CD4-positive, alpha-beta T cell treated with Interleukin-15 for 4 hours (primary cell): ENCODE measurements around the gene PDZRN4.
"Not testable (repeated sequence)": the region's sequence is repeated elsewhere in the genome, so short reads cannot be mapped to it uniquely, and the experiment has no call there.

Experiments
- DNase-seq: peaks from one replicate; pipeline ENCODE4 v3.0.0-alpha.2; 2020; ENCODE audit warnings: low spot score

Gene PDZRN4

DNA sequence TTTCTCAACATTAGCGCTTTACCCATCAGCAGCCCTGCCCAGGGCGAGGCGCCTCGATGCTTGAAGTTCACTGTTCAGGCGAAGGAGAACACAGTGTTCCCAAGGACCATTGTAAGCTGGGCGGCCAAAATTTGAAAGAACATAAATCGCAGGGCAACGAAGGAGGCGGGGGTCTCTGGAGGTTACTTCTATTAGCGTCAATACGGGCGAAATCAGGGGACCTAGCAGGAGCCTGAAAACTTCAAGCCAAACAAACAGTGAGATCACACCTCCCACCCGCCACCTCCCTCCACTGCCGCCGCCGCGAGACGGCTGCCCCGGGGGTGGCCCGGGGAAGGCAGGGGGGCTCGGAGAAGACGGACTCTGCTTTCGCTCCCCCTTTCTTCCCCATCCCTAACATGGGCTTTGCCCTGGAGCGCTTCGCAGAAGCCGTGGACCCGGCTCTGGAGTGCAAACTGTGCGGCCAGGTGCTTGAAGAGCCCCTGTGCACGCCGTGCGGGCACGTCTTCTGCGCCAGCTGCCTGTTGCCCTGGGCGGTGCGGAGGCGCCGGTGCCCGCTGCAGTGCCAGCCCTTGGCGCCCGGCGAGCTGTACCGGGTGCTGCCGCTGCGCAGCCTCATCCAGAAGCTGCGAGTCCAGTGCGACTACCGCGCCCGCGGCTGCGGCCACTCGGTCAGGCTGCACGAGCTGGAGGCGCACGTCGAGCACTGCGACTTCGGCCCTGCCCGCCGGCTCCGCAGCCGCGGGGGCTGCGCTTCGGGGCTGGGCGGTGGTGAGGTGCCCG is at the start of gene PDZRN4:
TSS of gene PDZRN4 (plus strand) at position 263 of the 783 bp plus-strand sequence.
- no peak for DNase-seq

DNA sequence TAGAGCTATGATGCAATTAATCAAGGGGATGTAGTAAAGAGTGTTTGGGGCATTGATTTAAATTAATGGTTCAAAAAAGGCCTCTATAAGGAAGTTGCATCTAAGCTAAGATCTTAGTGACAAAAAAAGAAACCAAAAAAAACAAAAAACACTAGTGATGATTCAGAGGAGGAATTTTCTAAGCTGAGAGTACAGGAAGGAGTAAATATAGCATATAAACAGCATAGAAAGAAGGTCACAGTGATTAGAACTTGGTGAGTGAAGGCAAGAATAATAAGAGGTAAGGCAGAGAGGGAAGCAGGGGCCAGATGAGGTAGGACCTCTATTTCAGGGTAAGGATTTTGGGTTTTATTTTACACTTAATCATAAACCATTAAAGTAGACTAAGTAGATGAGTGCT is 48.0 kb upstream of the PDZRN4 start:
- DNase-seq = no peak

DNA sequence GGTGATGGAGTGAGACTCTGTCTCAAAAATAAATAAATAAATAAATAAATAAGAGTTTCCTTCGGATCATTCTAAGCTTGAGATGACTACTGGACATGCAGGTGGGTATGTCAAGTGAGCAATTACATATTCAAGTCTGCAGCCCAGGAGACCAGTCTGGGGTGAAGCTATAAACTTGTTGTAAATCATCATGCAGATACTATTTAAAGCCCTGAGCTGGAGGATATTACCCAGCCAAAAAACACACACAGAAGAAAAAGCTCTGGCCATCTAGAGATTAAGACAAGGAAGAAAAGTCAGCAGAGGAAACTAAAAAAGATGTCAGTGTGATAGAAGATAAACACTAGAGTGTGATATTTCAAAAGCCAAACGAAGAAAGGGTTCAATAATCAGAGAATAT is 47.0 kb upstream of the PDZRN4 start:
- DNase-seq = no peak

DNA sequence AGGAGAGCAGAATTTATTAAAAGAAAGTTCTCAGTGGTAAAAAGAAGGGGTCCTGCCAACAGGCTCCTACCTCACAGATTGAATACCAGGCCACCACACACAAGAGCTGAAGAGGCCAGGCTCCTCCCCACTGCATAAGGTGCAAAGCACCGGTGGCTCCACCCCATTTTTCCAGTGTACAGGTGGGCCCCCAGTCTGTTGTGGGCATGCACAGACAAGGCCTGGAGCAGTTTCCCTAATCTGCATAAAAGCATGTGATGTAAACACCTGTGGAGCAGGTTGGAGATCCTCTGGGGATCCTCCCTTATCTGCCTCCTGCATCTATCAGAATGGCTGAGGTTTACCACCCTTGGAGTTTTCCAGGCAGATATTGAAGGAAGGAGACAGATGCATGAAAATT is 45.7 kb upstream of the PDZRN4 start:
- DNase-seq = no peak

DNA sequence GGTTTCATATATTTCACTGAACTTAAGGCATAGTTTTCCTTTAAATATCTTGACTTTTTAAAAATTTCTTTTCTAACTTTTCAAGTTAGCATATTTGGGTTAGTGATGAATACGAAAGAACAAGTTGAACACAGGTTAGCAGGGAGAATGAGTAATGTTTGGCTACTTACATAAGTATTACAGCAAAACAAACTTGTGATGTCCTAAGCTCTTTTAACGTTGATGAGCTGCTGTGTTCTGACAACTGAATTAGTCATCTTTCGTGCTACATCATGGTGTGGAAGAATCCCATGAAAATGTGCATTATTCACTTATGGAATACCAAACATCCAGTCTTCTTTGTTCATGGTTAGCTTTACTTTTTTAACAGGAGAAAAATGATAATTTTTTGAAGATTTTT is 36.3 kb upstream of the PDZRN4 start:
- no peak for DNase-seq

DNA sequence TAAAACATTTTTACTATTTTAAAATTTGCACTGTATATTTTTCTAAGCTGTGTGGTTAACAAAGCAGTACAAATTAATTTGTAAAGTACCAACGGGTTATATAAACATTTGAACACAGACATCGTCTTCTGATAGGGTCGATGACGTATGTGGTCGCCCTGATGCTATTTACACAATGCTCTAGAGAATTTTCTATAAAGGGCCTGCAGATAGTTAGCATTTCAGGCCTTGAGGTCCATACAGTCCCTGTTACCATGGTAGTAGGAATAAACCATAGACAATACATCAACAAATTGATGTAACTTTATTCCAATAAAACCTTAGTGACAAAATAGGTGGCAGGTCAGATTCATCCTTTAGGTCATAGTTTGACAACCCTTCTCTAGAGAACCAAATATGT is 25.7 kb upstream of the PDZRN4 start:
- no peak for DNase-seq

DNA sequence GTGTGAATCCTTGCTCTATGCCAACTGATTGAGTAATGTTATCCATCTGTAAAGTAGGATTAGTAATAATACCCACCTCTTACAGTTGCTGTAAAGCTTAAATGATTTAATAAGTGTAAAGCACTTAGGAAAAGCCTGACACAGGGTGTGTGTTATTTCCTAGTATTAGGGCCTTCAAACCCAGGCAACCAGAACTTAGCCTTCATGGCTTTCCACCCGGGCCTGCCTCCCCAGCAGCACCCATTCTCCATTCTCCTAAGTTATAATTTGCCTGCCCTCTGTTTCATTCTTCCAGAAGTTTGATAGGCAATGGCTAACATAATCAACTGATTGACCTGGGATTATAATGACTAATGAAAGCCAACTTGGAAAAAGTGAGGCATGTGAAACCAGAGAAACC is 20.4 kb upstream of the PDZRN4 start:
- no peak for DNase-seq

DNA sequence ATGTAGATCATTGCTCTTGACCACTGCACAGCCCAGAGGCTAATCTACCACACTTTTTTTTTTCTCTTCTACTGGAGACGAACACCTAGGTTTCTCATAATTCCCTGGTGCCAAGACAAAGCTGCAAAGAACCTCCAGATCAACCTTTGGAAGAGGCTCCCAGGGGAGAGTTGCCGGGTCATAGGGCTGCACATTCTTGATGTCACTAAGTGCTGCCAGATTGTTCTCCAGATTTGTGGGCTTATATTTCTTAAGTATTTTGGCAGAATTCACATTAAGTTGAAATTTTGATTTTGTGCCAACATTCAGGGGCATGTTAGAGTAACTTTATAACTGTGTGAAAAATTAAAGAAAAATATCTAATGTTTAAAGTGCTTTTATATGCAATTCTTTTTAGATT is 13.5 kb upstream of the PDZRN4 start:
- DNase-seq = no peak

DNA sequence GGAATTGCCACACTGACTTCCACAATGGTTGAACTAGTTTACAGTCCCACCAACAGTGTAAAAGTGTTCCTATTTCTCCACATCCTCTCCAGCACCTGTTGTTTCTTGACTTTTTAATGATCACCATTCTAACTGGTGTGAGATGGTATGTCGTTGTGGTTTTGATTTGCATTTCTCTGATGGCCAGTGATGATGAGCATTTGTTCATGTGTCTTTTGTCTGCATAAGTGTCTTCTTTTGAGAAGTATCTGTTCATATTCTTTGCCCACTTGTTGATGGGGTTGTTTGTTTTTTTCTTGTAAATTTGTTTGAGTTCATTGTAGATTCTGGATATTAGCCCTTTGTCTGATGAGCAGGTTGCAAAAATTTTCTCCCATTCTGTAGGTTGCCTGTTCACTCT is 8.6 kb upstream of the PDZRN4 start:
- not testable (repeated sequence) for DNase-seq

DNA sequence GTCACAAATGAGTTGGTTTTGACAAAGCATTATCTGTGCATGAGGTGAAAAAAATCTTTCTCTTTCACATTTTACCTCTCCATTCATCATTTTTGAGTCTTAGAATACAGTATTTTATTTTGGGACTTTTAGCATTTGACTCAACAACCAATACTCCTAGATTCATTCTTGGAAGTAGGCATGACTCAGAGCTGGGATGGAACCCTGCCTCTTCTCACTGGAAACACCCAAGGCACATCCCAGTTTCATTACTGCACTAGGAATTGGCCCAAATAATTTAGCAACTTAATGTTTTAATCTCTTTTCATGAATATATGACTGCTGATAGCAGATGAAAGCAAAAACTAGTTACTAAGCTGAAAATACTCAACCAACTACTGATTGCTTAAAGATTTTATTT is 3.3 kb upstream of the PDZRN4 start:
- DNase-seq = no peak

DNA sequence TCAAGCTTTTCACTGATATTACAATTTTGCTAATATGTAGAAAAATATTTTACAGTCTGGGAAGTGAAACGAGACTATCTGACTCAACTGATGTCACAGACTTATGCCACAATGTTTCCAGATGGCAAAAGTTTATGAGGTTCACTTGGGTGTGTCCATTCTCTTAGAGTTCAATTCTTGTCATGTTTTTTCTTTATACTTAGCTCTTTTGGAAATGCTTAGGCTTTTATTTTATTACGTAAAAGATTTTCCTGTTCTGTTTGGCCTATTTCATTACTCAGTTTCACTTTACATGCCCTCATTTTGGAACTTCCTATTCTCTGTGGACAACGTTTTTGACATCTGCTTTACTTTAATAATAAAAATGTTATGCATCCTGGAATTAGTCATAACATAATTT is 2.1 kb upstream of the PDZRN4 start:
- no peak for DNase-seq

DNA sequence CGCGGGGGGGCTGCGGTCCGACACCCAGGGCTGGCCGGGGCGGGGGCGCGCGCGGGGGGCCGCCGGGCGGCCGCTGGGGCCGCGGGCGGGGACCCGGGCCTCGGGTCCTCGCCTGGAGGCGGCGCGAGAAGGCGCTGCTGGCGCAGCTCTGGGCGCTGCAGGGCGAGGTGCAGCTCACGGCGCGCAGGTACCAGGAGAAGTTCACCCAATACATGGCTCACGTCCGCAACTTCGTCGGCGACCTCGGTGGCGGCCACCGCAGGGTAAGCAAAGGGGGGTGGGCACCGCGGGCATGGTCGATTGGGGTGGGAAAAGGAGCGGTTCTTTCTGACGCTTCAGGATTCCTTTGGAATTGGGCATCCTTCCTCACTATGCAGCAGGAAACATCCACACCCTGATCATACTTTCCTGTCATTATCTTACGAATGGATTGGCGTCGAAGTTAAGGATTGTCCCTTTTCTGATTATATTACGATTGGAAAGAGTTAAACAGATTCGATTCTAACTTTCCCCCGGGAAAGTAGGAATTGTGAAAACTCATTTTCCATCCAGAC is 798 bp downstream of the PDZRN4 start:
- no peak for DNase-seq

DNA sequence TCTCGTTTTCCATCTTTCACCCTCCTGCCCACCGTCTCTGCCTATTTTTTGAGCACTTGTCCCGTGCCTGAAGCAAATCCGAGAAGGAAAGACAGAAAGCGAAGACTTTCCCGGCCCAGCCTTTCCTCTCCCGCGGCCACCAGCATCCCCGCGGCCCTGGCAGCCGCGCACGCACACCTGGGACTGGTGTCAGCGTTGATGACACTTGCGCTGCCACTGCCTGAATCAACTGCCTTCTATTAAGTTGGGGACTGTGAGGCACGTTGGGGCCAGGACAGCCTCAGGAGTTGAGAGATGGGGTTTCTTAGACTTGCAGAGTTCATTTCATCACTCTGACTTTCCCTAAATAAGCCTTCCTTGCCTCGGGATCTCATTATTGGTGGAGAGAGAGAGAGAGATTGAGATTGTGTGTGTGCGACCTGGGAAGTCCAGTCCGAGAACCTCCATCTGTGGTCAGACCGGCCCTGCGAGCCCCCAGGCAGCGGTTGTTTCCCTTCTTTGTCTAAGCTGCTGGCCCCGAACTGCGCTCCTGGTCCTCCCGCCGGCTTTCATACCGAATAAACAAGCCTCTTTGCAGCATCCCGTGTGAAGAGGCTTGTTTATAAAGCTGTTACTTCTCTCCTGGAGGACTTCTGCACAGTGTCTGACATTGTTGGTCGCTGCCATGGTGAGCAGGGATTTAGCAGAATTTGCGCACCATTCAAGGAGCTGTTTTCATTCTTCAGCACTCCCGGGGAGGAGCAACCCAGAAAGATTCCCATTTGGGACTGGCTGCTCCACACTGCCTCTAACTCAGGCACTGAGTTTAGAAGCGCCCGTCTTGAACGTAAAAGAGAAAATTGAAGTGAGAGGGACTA is 1.5 kb downstream of the PDZRN4 start:
- no peak for DNase-seq

DNA sequence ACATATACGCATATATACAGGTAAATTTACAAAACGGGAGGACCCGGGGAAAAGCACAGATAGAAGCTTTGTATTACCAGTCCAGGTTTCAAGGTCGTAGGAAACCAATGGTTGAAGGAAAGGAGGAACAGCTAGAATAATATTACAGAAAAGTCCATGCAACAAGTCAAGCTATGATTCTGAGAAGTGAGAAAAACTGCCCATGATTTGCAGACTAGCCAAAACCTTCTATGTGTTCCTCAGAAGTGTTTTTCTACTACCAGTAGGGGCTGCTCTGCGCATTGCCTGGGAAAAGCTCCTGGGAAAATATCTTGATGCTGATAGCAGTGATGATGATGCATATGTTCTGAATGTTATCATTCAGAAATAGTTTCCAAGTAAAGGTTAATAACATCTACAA is 2.2 kb downstream of the PDZRN4 start:
- no peak for DNase-seq

DNA sequence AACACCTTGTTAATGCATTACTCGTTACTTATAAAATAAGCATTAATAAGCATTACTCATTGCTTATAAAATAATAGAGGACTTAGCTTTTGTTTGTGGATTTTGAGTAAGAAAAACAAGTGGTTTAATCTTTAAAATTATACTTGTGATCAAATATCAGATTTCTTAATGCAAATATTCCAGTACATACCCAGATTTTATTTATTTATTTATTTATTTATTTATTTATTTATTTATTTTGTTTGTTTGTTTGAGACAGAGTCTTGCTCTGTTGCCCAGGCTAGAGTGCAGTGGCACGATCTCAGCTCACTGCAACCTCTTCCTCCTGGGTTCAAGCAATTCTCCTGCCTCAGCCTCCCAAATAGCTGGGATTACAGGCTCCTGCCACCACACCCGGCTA is 3.4 kb downstream of the PDZRN4 start:
- not testable (repeated sequence) for DNase-seq

DNA sequence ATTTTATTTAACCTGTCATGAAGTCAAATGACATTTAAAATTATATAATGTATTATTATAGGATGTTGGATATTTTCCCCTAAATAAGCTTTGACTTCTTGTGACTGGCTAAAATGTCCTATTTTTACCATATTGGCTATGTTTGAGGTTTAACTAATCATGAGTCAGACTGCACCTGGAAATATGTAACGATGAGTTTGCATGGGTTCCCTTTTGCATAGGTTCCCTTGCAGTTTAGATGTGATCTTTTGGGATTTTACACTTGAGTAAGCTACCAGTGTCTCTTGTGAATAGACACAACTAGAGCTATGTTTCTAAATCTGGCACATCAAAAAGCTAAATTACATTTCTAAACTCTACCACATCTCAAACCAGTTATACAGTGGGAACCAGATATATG is 5.2 kb downstream of the PDZRN4 start:
- no peak for DNase-seq

DNA sequence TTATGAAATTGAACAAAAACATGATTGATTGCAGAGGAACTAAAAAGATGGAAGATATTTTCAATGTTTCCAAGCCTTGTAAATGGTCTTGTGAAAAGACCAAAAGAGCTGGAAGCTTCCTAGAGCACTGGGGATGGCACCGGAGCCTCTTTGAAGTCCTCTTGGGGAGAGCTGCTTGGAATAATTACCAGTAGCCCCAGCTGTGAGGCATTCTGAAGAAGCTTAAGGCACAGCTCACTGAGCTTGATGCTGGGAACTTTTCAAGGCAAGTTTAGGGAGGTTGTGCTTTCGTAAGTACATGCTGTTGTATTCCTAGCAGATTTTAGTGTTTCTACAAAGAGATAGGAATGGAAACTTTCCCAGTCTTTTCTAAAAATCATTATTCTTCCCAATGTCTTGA is 13.9 kb downstream of the PDZRN4 start:
- no peak for DNase-seq

DNA sequence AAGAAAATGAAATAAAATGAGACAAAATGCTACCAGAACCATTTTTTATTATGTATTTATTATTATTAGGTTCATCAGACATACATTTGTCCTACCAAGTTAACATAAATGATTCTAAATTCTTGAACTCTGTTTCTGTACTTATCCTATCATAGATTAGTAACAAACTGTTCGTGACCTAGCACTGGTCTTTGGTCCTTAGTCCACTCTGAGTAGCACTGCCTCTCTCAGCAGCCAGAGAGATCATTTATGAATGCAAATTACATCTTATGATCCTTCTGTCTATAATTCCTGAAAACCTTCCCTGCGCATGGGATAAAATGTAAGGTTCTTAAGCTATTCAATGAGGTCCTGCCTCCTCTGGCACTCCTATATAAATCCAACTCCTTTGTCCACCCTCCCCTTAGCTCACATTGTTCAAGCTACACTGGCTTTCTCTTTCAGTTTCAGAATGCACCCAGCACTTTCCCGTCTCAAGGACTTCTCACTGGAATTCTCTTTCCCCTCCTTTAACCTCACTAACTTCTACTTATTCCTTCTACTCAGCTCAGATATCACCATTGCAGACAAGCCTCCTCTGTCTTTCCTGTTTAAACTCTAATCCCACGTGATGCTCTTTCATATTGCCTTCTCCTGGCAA is 17.1 kb downstream of the PDZRN4 start:
- DNase-seq = no peak

DNA sequence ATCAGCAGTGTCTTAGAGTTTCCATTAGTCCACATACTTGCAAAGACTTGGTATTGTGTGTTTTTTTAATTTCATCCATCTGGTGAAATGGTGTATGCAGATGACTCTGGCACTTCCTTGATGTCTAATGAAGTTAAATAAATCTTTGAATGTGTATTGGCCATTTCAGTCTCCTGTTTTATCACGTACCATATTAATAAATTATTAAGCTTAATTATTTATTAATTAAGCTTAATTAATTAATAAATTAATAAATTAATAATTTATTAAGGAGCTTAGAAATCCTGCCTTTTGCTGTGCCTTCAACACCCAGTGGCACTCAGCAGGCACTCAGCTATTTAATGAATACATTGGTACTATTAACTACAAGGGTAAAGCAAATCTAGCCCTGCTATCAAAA is 18.2 kb downstream of the PDZRN4 start:
- DNase-seq = no peak

DNA sequence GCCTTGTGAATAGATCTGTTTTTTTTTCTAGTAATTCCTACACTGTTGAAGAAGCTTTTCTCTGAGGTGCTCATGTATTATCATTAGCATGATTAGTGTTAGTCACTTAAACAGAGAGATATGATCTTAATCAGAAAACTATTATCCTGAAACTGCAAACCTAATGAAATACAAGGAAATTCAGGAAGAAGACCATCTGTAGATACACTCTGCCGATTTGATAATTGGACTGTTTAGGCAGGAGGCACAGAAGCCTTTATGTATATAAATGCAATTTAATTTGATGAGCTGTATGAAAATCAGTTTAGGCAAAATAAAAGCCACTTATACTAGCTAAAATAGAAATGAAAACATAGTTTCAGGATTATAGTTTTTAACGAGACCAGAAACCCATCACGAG is 23.3 kb downstream of the PDZRN4 start:
- DNase-seq = no peak

DNA sequence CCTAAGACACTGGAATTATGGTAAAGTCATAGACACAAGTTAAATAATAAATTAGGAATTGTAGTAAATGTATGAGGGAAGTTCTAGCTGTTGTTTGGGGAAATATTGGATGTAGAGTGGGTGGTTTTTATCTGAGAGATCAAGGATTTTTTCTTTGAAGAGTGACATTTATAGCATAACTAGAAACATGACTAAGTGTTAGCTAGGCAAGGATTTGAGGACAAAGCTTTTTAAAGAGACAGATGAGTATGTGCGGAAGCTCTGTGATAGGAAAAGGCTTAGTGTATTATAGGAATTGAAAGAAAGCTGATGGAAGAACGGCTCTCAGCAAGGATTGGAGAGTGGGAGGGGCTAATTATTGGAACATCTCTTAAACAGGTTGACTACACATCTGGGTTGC is 24.5 kb downstream of the PDZRN4 start:
- no peak for DNase-seq

DNA sequence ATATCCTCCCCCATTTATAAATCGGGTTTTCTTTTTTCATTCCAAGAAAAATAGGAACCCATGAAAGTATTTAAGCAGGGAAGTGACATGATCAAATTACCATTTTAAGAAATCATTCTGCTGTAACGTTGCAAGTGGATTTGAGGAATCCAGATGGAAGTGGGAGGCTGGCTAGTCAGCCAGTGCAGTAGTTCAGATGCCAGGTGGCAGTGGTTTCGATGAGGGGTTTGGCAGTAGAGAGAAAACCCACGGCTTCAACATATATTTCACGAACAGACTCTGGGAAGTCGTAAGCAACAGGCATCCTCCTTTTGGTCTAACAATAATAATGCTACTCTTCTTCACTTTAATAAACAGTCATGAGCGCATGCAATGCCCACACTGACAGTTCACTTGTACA is 25.0 kb downstream of the PDZRN4 start:
- DNase-seq = no peak

DNA sequence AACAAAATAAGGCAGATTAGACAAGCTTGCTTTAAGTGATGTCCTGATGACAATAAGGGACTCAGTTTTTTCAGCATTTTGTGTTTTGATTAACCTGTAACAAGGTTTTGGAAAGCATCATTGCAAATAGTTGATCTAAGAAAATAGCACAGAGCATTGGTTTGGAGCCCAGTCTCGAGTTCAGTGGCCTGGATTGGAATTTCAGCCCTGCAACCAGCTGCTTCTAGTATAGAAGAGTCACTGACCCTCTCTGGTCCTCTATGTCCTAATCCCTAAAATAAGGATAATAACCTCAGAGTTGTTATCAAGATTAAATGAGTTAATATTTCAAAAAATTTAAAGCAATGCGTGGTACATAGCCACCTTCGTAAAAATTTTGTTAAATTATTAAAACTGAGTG is 25.5 kb downstream of the PDZRN4 start:
- no peak for DNase-seq
